Breast epithelium (tissue), 3 donors: ENCODE measurements around the gene GAB4.

Experiments
- CTCF ChIP-seq, 3 donors: fragments of 450-650 bp; IDR thresholded peaks; one replicate each; pipeline ENCODE4 v1.5.1; 2016 to 2017; ENCODE audit warnings: antibody characterized with exemption in 3 of 3, mild to moderate bottlenecking in 3 of 3, moderate library complexity in 3 of 3
- POLR2A ChIP-seq: fragments of 450-650 bp; IDR thresholded peaks from one replicate; pipeline ENCODE4 v1.6.1; 2016; ENCODE audit warnings: antibody characterized with exemption, mild to moderate bottlenecking, moderate library complexity
- POLR2AphosphoS5 ChIP-seq, 3 donors: sonication (generic); formaldehyde crosslinking; IDR thresholded peaks; one replicate each; pipeline ENCODE4 v1.6.1; 2017; ENCODE audit warnings: antibody characterized with exemption in 3 of 3

GRCh38 chr22:16989915-16990314 lies 18.1 kb downstream of the GAB4 start:
- TF ChIP-seq CTCF (IDR thresholded peaks at IDR 0.05) (no peak), POLR2AphosphoS5 (IDR thresholded peaks at IDR 0.05) (no peak), POLR2A (no peak)
